GM12873 (cell line): Measurements from ENCODE around the gene KCTD20.

Source experiments
- CTCF ChIP-seq: IDR thresholded peaks from 2 replicates; pipeline ENCODE4 v1.5.1; 2012; ENCODE audit warnings: low read depth, mild to moderate bottlenecking, moderate library complexity, low read length, control low read depth; ENCODE audit not compliant: insufficient read depth; ENCODE audit errors: missing control alignments

KCTD20 gene

GRCh38 chr6:36523936-36524499 lies 81.2 kb downstream of the KCTD20 start:
- TF ChIP-seq CTCF: no peak

GRCh38 chr6:36524871-36525270 lies 82.1 kb downstream of the KCTD20 start:
- TF ChIP-seq CTCF: no peak

GRCh38 chr6:36525346-36525745 lies 82.5 kb downstream of the KCTD20 start:
- TF ChIP-seq CTCF: no peak

- TF ChIP-seq CTCF: no peak
Measured at GRCh38 chr6:36526066-36526465, 83.3 kb downstream of the KCTD20 start.

- TF ChIP-seq CTCF: no peak
Measured at GRCh38 chr6:36533321-36533720, 90.5 kb downstream of the KCTD20 start.

- no peak for TF ChIP-seq CTCF
Measured at GRCh38 chr6:36536873-36537547, 94.2 kb downstream of the KCTD20 start.

GRCh38 chr6:36539814-36540568 lies 97.2 kb downstream of the KCTD20 start:
- no peak for TF ChIP-seq CTCF
